ENCODE measurements around the gene FADS3.

- no peak for TF ChIP-seq CTCF (IDR thresholded peaks at IDR 0.05)
- no peak for TF ChIP-seq EZH2 (IDR thresholded peaks at IDR 0.05; ENCODE audit: borderline replicate concordance, insufficient read depth, low read depth, low read length, poor library complexity, severe bottlenecking)
Observed at GRCh38 chr11:61866958-61867343, 24.4 kb downstream of the FADS3 start.
